Kidney glomerular epithelial cell (primary cell): ENCODE measurements around the gene PGGHG.
"Not testable (repeated sequence)": the region's sequence is repeated elsewhere in the genome, so short reads cannot be mapped to it uniquely, and the experiment has no call there.

Experiments
- DNase-seq: peaks from one replicate; lab custom pipeline; 2025; lab: John Stamatoyannopoulos, UW

PGGHG gene

DNA sequence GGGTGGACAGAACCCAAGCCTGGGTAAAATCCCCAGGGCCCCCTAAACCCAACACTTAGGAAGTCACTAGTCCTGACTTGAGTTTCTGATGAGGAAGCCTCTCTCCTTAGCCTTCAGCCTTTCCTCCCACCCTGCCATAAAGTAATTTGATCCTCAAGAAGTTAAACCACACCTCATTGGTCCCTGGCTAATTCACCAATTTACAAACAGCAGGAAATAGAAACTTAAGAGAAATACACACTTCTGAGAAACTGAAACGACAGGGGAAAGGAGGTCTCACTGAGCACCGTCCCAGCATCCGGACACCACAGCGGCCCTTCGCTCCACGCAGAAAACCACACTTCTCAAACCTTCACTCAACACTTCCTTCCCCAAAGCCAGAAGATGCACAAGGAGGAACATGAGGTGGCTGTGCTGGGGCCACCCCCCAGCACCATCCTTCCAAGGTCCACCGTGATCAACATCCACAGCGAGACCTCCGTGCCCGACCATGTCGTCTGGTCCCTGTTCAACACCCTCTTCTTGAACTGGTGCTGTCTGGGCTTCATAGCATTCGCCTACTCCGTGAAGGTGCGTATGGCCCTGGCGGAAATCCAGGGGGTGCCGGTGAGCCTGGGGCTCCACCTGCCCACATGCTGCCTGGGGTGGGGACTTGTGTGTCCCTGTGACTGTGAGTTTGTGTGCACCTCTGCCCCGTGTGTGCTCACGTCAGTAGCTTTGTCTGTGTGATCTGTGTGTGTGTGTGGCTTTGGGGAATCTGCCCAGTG, 25.0 kb downstream of the PGGHG start, which contains the start of gene IFITM1:
IFITM1 (plus strand) TSS at position 254 of the 767 bp plus-strand sequence; CDS start at position 385, 131 bp downstream.
- DNase-seq, result peak; percentile 63

GRCh38 chr11:314554-314875, 25.6 kb downstream of the PGGHG start:
- not testable (repeated sequence) for DNase-seq

GRCh38 chr11:315051-315481, 26.1 kb downstream of the PGGHG start:
- DNase-seq, result no peak

DNA sequence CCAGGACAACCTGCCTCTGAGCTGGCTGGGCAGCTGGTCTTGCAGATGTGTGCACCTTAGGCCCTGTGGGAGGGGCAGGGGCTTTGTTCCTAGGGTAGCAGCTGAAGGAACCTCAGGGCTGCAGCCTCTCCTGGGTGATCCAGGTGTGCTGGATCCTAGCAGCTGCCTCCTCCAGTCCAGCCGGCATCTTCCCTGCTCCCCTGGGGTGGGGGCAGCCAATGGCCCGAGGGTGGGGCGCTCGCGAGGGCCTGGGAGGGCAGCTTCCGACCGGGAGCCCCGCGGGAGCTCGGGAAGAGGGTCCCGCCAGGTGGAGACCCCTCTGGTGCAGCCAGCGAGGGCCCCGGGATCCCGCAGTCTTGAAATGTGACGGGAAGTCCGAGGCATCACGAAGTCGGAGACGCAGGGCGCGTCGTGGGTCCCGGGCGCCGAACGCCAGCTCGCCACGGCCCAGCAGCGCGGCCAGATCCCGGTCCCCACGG, 26.6 kb downstream of the PGGHG start:
- no peak for DNase-seq

- DNase-seq, result no peak
These were observed 27.2 kb downstream of the PGGHG start for GRCh38 chr11:316031-316701.

- DNase-seq, result no peak
These were observed 28.0 kb downstream of the PGGHG start for GRCh38 chr11:316891-317301.

DNA sequence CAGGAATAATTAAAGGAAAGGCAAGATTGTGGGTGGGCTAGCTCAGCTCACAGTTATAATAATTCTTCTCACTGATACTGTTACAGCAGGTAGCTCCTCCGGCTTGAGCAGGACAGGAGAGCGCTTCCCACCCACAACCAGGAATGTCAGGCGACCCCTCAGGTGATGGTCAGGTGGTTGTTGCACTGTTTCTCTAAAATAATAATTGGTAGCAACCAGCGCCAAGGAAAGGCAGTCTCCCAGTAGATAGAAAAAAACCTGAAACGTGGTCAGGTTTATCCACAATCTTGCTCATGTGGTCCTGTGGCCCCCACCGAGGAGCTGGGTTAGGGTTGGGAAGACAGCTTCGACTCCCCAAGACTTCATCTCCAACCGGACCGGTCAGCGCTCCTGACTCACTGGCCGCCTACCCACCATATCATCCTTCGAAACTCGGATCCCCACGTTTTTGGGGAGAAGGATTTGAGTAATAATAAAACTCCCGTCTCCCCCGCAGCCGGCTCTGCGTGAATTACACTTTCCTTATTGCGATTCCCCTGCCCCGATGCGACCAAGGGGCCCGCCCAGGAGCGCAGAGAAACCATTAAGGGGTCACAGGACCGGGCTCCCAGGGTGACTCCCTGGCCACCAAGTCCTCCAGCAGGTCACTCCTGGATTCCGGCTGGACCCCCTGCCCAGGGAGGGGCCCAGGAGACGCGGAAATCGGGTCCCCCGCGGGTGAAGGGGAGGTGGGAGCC, 28.9 kb downstream of the PGGHG start:
- not testable (repeated sequence) for DNase-seq

DNA sequence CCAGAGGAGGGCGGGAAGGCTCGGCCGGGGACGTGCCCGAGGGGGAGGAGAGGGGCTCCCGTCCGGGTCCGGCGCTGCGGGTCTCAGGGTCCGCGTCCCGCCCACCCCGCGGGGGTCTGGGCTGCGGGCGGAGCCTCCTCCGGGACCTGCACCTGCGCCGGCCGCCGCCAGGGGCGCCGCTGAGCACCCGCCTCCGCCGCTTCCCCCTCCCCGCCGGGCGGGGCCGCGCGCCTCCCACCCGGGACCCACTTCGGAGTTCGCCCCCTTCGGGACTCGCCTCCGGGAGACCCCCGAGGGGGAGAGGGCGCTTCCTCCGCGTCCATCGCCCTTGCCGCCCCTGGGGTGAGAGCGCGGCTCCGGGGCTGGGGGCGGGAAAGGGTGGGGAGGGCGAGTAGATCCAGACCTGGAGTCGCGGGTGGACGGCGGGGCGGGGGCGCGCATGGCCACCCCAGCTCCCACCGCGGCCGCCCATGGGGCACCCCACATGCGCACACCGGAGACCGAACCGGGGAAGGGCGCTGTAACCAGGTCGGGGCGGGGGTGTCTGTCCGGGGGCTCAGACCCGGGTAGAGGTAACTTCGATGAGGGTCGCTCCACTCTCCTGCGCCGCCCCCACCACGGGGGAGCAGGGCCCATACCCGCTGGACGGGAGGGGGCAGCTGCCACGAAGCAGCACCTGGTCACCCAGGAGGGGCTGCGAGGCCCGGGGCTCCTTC, 29.6 kb downstream of the PGGHG start:
- DNase-seq, result not testable (repeated sequence)

DNA sequence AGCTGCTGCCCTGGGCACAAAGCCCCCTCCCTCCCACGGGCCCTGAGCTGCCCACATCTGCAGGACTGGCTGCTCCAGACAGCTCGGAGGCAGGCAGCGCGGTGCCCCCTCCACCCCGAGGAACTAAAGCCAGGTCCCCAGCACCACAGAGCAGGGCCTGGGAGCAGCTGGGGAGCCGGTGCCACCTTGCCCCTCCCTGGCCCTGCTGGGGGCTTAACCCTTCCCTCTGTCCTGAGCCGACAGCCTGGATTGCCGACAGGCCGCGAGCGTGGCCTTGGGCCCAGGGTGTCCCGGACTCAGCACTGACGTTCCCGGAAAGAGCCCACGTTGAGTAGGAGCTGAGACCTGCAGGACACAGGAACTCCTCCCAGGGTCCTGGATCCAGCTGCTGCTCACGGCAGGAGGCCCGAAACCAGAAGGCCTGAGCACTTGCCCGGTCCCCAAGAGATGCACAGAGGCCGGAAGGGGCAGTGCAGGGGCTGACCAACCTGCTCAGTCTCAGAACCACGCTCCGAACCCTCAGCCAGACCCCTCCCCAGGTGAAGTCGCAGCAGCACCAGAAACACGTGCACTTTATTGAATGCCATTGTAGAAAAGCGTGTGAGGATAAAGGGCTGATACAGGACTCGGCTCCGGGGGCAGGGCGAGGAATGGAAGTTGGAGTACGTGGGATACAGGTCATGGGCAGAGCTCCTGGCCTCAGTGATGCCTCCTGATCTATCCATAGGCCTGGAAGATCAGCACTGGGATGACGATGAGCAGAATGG, 30.4 kb downstream of the PGGHG start:
- DNase-seq, result not testable (repeated sequence)

- DNase-seq, result not testable (repeated sequence)
These were observed 31.0 kb downstream of the PGGHG start for GRCh38 chr11:319888-320273.

GRCh38 chr11:324156-324555, 35.2 kb downstream of the PGGHG start:
- DNase-seq, result no peak

GRCh38 chr11:324593-325517, 35.9 kb downstream of the PGGHG start:
- DNase-seq, result not testable (repeated sequence)

GRCh38 chr11:325796-326591, 37.1 kb downstream of the PGGHG start:
- DNase-seq, result no peak

DNA sequence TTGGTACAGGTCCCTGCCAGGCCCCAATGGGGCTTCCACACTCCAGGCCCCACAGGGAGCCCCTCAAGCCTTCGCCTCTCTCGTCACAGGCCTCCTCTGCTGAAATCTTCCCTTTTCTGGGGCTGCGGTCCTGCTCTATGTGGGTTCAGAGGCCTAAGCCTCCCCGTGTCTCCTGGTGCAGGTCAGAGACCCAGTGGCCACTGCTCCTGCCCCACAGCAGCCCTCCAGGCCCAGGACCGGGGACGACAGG, 37.6 kb downstream of the PGGHG start:
- DNase-seq, result no peak

- DNase-seq, result no peak
These were observed 38.1 kb downstream of the PGGHG start for GRCh38 chr11:326842-327580.

- no peak for DNase-seq
These were observed 38.6 kb downstream of the PGGHG start for GRCh38 chr11:327581-327923.

DNA sequence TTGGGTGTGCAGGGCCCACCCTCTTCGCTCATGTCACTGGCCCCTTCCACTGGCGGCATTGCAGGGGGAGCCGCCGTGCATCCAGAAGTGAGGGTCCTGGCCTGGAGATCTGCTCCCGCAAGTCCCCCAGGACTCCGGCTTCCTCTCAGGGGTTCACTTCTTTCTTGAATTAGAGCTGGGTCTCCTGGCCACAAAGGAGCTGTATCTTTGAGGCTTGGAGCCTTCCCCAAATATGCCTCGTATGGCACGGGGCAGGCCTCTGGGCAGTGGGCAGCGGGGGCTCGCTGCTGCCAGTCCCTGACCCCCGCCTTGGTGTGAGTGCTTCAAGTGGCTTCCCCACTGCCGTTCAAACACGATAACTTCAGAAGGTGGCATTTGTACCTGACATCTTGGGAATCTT, 39.1 kb downstream of the PGGHG start:
- no peak for DNase-seq

- not testable (repeated sequence) for DNase-seq
These were observed 39.7 kb downstream of the PGGHG start for GRCh38 chr11:328516-329100.

- DNase-seq, result no peak
These were observed 40.9 kb downstream of the PGGHG start for GRCh38 chr11:329886-330253.
